Osteoblast (primary cell): ENCODE measurements around the gene HOXB7. TPM values are rescaled to one million over a fixed set of nuclear protein-coding genes. Genes with fewer than 3 reads are reported as not detected.

Experiments
- DNase-seq: peaks from one replicate; pipeline ENCODE4 v3.0.0; 2011; ENCODE audit warnings: low spot score, mixed read lengths; ENCODE audit not compliant: insufficient read length; ENCODE audit errors: missing footprints
- H2AFZ ChIP-seq: 2 replicates; pipeline ENCODE4 v1.6.0; 2011; ENCODE audit warnings: mild to moderate bottlenecking, low read length
- H3K27ac ChIP-seq: 2 replicates; pipeline ENCODE4 v1.5.1; 2011; ENCODE audit warnings: mild to moderate bottlenecking, low read depth, low read length, moderate library complexity
- H3K27me3 ChIP-seq: 2 replicates; pipeline ENCODE4 v1.6.0; 2012; ENCODE audit warnings: mild to moderate bottlenecking, control low read depth, inconsistent platforms, low read length, moderate library complexity; ENCODE audit not compliant: insufficient read depth
- H3K36me3 ChIP-seq: 2 replicates; pipeline ENCODE4 v1.5.1; 2011; ENCODE audit warnings: mild to moderate bottlenecking, low read length, control low read depth, moderate library complexity; ENCODE audit not compliant: insufficient read depth
- H3K4me1 ChIP-seq: 2 replicates; pipeline ENCODE4 v1.5.1; 2011; ENCODE audit warnings: mild to moderate bottlenecking, low read length, control low read depth, moderate library complexity; ENCODE audit not compliant: insufficient read depth
- H3K4me2 ChIP-seq: 2 replicates; pipeline ENCODE4 v1.6.0; 2011; ENCODE audit warnings: mild to moderate bottlenecking, low read length; ENCODE audit not compliant: insufficient read depth
- H3K4me3 ChIP-seq: fragments of 200-600 bp; sonication (generic); 3 replicates; pipeline ENCODE4 v1.5.1; 2012; ENCODE audit warnings: mild to moderate bottlenecking, low read length, inconsistent platforms; ENCODE audit not compliant: insufficient read depth
- H3K79me2 ChIP-seq: 2 replicates; pipeline ENCODE4 v1.6.0; 2012; ENCODE audit warnings: mild to moderate bottlenecking, low read length, control low read depth, inconsistent platforms; ENCODE audit not compliant: insufficient read depth
- H3K9me3 ChIP-seq: 2 replicates; pipeline ENCODE4 v1.5.1; 2011; ENCODE audit warnings: low read depth, low read length, control low read depth
- H4K20me1 ChIP-seq: 2 replicates; pipeline ENCODE4 v1.6.0; 2012; ENCODE audit warnings: mild to moderate bottlenecking, low read length, control low read depth; ENCODE audit not compliant: insufficient read depth
- total RNA-seq: library from RNA; depleted of rRNA; stranded (reverse); fragments of >200 nt; gene quantifications from 2 replicates; pipeline ENCODE4 v1.2.3, GENCODE V29; 2012
- TF ChIP-seq, protein P1 (sequence below): IDR thresholded peaks from 2 replicates; pipeline ENCODE4 v1.5.1; 2011; ENCODE audit warnings: mild to moderate bottlenecking, low read depth, low read length, moderate library complexity; ENCODE audit errors: extremely low read depth

HOXB7 gene
- total RNA-seq, 1 donor: 0.36 TPM

DNA sequence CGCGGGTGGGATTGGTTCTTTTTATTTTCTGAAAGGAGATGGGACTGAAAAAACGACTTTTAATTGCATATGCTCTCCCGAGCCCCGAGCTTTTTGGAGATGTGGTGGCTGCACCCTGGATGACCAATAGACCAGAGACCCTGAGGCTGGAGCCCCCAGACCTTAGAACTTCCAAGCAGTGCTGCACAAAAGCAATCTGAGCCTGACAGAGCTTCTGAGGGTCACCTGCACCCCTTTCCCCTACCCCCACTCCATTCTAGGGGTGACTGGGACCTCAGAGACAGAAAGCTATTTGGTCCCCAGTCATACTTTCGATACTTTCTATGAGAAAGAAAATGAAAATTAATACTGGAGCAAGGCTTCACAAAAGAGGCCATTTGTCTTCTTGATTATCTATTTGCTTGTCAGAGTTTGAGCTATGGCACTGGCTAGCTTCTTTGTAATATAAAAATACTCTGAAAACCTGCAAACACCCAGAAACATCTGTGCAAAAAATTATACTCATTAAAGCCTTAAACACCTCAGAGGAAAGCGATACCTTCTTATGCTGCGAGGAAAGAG lies 36.2 kb downstream of the HOXB7 start:
- H3K4me1 ChIP-seq: no peaks in the 10 kb centered on the region
- H3K4me3 ChIP-seq: no peak overlapping the region
- no peaks in the 10 kb centered on the region for H3K9me3 ChIP-seq
- peaks cover 97% of the 10 kb centered on the region for H3K27me3 ChIP-seq
- DNase-seq: no peak
- no peak overlapping the region for H3K27ac ChIP-seq
- H3K79me2 ChIP-seq: no peaks in the 10 kb centered on the region
- no peaks in the 10 kb centered on the region for H4K20me1 ChIP-seq
- no peak overlapping the region for H2AFZ ChIP-seq
- TF ChIP-seq, protein P1, sequence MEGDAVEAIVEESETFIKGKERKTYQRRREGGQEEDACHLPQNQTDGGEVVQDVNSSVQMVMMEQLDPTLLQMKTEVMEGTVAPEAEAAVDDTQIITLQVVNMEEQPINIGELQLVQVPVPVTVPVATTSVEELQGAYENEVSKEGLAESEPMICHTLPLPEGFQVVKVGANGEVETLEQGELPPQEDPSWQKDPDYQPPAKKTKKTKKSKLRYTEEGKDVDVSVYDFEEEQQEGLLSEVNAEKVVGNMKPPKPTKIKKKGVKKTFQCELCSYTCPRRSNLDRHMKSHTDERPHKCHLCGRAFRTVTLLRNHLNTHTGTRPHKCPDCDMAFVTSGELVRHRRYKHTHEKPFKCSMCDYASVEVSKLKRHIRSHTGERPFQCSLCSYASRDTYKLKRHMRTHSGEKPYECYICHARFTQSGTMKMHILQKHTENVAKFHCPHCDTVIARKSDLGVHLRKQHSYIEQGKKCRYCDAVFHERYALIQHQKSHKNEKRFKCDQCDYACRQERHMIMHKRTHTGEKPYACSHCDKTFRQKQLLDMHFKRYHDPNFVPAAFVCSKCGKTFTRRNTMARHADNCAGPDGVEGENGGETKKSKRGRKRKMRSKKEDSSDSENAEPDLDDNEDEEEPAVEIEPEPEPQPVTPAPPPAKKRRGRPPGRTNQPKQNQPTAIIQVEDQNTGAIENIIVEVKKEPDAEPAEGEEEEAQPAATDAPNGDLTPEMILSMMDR: no peak
- H3K4me2 ChIP-seq: no peak overlapping the region
- no peaks in the 10 kb centered on the region for H3K36me3 ChIP-seq

DNA sequence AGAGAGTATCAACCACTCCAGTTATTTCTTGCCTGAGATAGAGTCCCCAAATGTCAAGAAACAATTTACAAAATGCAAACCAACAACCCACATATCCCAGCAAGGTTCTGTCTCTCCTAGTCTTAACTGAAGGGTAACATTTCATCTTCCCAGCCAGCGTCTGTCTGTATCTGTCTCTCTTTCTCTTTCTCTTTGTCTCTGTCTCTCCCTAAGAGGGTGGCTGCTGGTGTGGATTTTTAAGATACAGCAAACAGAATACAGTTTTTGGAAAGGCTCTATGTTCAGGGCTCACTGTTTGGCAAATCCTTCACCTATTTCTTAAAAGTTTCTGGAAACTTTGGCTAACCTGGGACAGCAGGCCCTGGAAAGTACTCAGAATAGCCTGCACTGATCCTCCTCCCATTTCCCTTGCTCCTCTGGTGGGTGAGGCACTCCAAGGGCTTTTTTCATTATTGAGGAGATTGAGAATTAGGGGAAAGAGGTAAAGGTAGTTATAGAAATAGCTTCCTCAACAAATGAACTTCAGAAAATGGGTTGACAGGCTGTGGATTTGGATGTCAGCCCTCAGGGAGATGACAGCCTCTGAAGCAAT lies 38.9 kb downstream of the HOXB7 start:
- H3K4me3 ChIP-seq: no peak overlapping the region
- H3K27ac ChIP-seq: no peak overlapping the region
- TF ChIP-seq, protein P1: no peak
- H3K9me3 ChIP-seq: no peaks in the 10 kb centered on the region
- H3K36me3 ChIP-seq: no peaks in the 10 kb centered on the region
- H4K20me1 ChIP-seq: no peaks in the 10 kb centered on the region
- no peaks in the 10 kb centered on the region for H3K4me1 ChIP-seq
- DNase-seq: no peak
- no peak overlapping the region for H2AFZ ChIP-seq
- H3K4me2 ChIP-seq: no peak overlapping the region
- no peaks in the 10 kb centered on the region for H3K79me2 ChIP-seq
- peaks cover 99% of the 10 kb centered on the region for H3K27me3 ChIP-seq

DNA sequence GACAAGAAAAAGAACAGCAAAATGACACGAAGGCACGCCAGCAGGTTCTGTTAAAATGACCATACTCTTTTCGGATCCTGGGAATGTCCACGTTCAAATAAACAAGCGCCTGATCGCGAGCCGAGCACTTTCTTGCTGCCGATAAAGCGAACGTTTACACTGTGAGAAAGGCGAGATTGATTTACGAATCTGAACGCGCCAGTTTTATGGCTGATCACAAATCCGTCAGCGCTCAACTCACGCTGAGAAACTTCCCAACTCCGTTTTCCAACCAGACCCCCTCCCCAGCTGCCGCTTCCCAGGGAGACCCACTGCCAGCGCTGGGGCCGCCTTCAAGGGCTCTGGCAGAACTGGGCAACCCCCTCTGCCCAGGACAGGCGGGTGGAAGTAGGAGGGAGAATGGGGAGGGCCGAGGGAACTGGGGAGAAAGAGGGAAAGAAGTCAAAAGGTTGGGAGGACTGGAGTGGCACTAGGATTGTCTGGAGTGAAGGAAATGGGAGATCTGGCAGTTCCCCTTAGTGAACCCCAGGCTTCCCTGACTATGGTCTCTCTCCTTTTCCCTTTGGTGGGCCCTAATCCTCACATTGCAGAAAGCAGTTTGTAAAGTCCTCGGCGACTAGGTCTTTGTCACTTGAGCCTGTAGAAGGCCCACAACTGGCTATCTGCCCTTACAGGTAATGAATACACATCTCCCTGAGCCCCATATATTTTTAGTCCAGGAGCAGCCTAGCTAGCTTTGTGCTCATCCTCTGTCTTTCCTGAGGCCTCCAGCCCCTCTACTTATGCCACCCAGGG lies 39.6 kb downstream of the HOXB7 start:
- DNase-seq: no peak
- no peaks in the 10 kb centered on the region for H4K20me1 ChIP-seq
- H3K9me3 ChIP-seq: no peaks in the 10 kb centered on the region
- no peaks in the 10 kb centered on the region for H3K36me3 ChIP-seq
- H2AFZ ChIP-seq: no peak overlapping the region
- H3K4me3 ChIP-seq: no peak overlapping the region
- no peaks in the 10 kb centered on the region for H3K79me2 ChIP-seq
- peaks cover 100% of the 10 kb centered on the region for H3K27me3 ChIP-seq
- TF ChIP-seq, protein P1: no peak
- no peak overlapping the region for H3K4me2 ChIP-seq
- H3K27ac ChIP-seq: no peak overlapping the region
- H3K4me1 ChIP-seq: no peaks in the 10 kb centered on the region

DNA sequence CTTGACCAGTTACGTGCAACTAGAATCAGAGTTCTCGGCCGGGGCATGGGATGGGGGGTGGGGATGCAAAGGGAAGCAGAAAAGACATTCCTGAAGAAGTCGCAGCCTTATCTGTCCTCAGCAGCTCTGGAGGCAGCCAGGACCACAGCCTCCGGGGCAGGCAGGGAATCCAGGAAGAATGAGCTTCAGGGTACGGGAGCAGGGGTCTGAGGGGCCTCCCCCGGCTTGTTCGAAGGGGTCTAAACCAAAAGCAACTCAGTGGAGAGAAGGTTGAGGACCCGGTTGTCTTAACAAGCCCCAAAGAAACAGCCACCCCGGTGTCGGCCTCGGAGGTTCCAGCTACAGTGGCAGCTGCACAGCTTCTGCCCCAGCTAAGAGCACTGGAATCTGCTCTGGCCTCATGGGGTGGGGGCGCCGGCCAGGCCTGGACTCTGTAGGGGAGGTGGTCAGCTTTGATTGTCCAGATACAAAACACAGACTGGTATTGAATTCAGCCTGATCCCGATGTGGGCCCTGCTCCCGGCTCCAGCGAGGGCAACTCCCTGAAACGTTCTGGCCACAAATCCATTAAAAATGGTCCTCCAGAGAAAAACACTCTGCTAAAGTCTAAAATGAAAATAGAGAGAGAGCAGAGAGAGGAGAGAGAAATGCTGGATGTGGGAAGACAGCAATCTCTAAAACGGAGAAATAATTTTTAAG lies 40.3 kb downstream of the HOXB7 start:
- H3K79me2 ChIP-seq: no peaks in the 10 kb centered on the region
- no peaks in the 10 kb centered on the region for H3K4me1 ChIP-seq
- H3K4me3 ChIP-seq: no peak overlapping the region
- no peak overlapping the region for H2AFZ ChIP-seq
- no peak overlapping the region for H3K27ac ChIP-seq
- no peaks in the 10 kb centered on the region for H4K20me1 ChIP-seq
- H3K4me2 ChIP-seq: no peak overlapping the region
- DNase-seq: no peak
- peaks cover 100% of the 10 kb centered on the region for H3K27me3 ChIP-seq
- no peaks in the 10 kb centered on the region for H3K9me3 ChIP-seq
- TF ChIP-seq, protein P1: no peak
- no peaks in the 10 kb centered on the region for H3K36me3 ChIP-seq
